ENCODE data around the gene CAPN2.

DNA sequence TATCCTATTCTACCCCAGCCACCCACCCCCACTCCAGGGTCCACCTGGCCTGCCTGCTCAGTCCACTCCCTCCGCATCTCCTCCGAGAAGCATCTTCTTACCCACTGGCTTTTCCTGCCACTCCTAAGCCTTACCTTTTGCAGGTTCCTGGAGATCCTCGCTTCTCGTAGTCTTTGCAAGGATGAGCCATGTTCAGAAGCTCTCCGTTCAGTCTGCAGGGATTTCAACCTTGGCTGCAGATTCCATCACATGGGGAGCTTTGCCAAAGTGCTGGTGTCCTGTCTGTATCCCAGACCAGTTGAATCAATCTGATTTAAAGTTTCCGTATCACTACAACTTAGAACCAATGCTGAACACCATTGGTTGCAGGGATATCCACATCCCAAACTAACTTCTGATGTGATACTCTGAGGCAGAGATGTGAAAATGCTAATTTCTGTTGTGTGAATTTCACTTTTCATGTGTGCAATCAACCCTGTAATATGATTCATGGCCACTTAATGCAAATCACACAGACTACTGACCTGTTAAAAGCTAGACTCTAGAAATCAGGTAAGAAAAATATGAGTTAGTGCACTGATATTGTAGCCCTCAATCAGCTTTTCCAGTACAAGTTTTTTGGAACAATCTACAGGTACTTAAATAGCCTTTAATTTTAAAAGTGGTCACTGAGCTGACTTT lies 61.9 kb downstream of the CAPN2 start:
- TF ChIP-seq, protein P1, sequence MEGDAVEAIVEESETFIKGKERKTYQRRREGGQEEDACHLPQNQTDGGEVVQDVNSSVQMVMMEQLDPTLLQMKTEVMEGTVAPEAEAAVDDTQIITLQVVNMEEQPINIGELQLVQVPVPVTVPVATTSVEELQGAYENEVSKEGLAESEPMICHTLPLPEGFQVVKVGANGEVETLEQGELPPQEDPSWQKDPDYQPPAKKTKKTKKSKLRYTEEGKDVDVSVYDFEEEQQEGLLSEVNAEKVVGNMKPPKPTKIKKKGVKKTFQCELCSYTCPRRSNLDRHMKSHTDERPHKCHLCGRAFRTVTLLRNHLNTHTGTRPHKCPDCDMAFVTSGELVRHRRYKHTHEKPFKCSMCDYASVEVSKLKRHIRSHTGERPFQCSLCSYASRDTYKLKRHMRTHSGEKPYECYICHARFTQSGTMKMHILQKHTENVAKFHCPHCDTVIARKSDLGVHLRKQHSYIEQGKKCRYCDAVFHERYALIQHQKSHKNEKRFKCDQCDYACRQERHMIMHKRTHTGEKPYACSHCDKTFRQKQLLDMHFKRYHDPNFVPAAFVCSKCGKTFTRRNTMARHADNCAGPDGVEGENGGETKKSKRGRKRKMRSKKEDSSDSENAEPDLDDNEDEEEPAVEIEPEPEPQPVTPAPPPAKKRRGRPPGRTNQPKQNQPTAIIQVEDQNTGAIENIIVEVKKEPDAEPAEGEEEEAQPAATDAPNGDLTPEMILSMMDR (IDR thresholded peaks at IDR 0.05 in 8 of 11, conservative IDR thresholded peaks at IDR 0.05 in 3 of 11): no peak
- TF ChIP-seq POLR2AphosphoS5 (IDR thresholded peaks at IDR 0.05): no peak
- TF ChIP-seq POLR2A (IDR thresholded peaks at IDR 0.05): no peak

Data from spleen (tissue), 7 donors.